Measurements from ENCODE around the gene CACNA2D2. TPM values are rescaled to one million over a fixed set of nuclear protein-coding genes. Genes with fewer than 3 reads are reported as not detected.

Gene CACNA2D2
- total and polyA plus RNA-seq, 2 of the 8 experiments (the other 6 are each of a cell fraction or from before 2014, with no cell fraction given): 14.1 to 25.0 TPM

GRCh38 chr3:50450209-50450921 lies 53.1 kb downstream of the CACNA2D2 start (continued):
- TF ChIP-seq ATF3 (IDR thresholded peaks at IDR 0.05; ENCODE audit: insufficient read depth, low read depth, low read length) (no peak), CBX5 (IDR thresholded peaks at IDR 0.05; ENCODE audit: low read depth, low read length) (no peak)

All from H1 (cell line).